HG02870 (cell line): ENCODE data around the gene MAMDC2.

ENCODE experiments used
- ATAC-seq: cut with Tn5 transposase; IDR thresholded peaks from one replicate; pipeline ENCODE4 v1.9.1; 2021; ENCODE audit warnings: mild to moderate bottlenecking, moderate library complexity; ENCODE audit not compliant: unreplicated experiment

The MAMDC2 gene

GRCh38 chr9:70130266-70130665 is 86.6 kb downstream of the MAMDC2 start:
- ATAC-seq: no peak

DNA sequence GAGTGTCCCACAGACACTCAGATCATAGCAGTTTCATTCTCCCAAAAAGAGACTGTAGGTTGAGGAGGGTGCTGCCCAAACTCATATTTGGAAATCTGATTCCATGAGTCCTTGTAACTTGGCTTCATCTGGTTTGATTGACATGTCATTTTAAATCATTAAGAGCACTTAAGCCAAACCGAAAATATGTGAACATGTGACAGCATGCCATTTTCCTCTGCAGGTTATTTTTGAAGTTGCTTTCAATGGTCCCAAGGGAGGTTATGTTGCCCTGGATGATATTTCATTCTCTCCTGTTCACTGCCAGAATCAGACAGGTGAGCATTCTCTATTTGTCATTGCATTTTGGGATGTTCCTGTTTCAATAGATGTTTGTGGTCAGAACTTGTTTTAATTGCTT is 87.6 kb downstream of the MAMDC2 start:
- ATAC-seq: no peak

DNA sequence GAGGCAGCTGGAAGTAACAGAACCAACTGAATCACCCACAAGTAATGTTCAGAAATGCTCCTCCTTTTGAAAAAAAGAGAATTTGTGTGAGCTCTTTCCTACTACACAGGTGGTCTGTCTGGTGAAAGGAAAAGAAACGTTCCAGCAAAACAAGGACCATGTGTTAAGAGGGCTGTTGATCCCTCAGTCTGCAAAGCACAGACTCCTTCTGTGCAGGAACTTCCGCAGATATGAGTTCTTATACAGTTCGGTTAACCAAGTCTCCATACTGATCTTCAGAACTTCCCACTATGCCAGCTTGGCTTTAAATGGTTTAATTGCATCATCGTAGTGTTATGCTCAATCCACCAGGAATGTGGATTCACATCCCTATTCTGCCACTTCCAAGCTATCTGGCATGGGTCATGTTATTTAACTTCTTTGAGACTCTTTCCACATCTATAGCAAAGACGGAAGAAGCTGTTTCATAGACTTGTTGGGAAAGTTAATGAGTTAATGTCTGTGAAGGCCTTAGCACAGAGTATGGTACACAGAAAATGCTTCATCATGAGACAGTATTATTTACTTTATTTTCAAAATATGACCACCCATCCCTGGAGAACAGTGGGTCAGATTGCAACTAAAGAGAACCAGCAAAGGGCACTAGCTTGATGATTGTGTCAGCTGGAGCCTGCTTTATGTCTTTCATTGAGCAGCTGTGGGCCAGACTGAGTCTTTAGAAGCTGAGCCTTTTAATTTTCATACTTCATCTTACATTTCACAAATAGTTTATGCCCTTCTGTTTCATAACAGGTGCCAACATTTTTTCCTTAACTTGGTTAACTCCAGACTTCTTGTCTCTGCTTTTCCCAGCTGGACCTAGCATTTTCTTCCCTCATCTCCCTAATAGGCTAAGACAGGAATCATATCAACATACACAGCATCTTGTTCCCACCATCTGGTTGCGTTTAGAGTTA is 89.9 kb downstream of the MAMDC2 start:
- no peak for ATAC-seq

- ATAC-seq: no peak
Observed at GRCh38 chr9:70134360-70134759, 90.7 kb downstream of the MAMDC2 start.

- ATAC-seq: no peak
Observed at GRCh38 chr9:70135176-70135575, 91.5 kb downstream of the MAMDC2 start.

- no peak for ATAC-seq
Observed at GRCh38 chr9:70136632-70137031, 93.0 kb downstream of the MAMDC2 start.

DNA sequence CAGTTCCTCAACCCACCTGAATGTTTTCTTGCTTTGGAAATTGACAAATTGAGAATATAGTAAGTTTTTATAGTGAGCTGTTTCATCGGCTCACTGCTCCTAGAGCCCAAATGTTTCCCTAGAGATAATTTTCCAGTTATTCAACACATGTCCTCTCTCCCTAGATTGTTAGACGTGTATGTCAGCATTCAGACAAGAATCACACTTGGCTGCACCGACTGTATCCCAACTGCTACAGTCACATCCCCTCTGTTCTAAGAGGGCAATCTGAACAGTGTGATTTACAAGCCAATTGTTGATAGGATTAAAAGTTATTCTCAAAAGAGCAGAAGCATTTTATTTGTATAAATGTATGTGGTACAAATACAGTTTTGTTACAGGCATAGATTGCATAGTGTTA is 93.9 kb downstream of the MAMDC2 start:
- ATAC-seq: no peak

DNA sequence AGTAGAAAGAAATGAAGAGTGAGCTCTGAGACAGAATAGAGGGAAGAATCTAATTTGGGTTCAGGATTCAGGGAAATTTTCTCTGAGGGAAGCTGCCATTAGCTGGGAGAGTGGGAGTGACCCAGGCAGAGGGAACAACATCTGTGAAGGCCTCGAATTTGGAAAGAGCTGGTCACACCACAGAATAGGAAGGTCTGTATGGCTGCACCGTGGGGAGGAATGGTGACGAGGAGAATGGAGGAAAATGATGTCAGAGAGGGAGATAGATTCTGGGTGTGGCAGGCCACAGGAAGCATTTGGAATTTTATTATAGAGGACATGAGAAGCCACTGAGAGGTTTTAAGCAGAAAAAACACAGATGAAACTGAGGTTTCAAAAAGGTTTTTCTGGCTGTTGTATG is 98.5 kb downstream of the MAMDC2 start:
- ATAC-seq: no peak

DNA sequence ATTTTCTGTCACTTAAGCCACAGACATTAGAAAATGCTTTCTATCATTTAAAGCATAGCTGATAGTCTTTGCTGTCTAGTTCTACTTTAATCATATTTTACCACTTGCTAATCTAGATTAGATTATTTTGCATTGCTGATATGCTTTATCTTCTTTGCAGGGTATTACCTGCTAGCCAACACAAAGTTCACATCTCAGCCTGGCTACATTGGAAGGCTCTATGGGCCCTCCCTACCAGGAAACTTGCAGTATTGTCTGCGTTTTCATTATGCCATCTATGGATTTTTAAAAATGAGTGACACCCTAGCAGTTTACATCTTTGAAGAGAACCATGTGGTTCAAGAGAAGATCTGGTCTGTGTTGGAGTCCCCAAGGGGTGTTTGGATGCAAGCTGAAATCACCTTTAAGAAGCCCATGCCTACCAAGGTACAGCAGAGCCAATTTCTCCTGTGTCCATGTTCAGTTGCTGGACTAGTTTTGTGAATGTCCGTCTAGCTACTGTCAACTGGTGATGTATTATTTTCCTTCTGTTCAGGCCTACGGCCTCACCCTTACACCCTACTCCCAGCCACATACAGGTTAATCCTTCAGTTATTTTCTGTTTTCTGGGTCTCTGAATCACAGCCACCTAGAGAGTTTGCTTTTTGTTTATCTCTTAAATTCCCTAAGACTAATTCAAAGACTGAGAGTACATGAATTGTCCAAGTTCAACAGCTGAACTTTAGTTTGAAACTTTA is 99.9 kb downstream of the MAMDC2 start:
- ATAC-seq: no peak

DNA sequence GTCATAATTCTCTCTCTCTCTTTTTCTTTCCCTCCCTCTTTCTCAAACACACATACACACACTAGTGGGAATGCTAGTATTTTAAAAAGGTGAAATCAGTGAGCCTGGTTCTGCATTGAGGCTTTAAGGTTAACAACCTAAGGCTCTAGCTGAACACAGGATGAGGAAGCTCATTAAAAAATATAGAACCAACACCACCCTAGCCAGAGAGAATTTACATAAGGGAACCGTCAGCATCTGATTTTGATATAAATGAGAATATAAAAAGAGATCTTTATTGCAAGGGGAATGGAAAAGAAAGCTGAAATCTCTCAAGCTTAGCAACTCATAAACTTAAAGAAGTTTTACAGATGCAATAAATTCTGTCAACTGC is 100.5 kb downstream of the MAMDC2 start:
- no peak for ATAC-seq

DNA sequence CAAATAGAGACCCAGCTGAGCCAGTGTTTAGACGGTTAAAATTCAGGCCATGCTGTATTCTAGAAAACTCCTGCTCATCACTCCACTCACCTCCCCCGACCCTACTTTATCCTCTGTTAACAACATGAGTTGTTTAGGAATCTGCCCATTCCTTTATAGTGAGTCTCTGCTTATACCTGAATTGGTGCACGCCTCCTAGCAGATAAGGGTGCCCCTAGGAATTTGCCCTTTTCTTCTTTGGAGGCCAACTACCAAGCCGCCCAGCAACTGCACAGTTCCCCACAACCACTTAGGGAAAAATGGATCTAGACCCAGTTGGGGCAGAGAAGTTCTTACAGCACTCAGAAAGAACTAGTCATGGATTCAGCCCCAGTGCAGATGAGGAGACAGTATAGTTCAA is 102.3 kb downstream of the MAMDC2 start:
- ATAC-seq: no peak

- no peak for ATAC-seq
Observed at GRCh38 chr9:70147196-70147595, 103.5 kb downstream of the MAMDC2 start.

DNA sequence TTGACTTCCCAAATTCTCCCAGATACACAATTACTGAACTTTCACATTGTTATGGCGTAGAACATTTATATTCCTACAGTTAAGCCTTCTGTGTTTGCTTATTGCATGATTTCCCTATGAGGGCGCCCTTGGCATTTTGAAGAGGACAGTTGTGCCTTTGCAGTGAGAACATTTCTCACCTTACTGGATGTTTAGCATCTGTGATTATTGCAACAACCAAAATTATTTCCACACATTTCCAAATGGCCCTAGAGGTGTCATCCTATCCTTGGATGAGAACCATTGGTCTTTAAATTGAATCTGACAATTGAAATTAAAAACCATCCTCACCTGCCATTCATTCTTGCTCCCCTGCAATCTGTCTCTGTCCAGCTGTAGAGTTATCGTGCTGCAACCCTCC is 104.0 kb downstream of the MAMDC2 start:
- ATAC-seq: no peak

DNA sequence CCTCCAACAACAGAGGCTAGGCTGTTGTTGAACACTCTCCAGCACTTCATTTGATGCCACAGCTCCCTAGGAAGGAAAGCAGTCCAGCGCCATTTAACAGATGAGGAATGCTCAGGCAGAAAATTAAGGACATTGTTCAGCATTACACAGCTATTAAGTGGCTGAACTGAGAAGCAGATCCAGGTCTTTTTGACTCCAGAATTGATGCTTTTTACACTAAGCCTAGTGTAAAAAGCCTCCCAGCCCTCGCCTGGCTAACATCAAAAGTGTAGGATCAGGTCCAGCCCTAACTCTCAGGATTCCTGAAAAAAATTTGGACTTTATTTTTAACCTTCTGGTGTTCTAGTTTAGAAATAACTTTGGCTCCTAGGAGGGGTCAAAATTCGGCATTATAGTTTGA is 108.7 kb downstream of the MAMDC2 start:
- ATAC-seq: no peak

DNA sequence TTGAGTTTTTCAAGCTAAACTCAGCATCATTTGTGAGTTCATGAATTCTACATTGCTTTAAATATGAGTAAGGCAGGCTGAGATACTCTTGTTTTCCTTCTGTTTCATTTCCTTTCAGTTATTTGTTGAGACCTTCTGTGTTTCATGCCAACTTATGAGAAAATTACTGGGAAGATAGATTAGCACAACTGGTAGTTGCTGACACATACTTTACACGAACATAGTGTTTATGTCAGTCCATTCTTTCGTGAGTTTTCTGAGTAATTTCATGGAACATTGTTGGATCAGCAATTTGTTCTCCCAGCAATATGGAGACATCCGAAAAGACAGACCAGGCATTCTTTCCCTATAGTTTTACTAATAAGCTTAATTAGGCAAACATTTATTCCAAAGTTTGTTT is 113.1 kb downstream of the MAMDC2 start:
- no peak for ATAC-seq

GRCh38 chr9:70159630-70160029 is 116.0 kb downstream of the MAMDC2 start:
- no peak for ATAC-seq

GRCh38 chr9:70160686-70161600 is 117.3 kb downstream of the MAMDC2 start:
- no peak for ATAC-seq

- ATAC-seq: no peak
Observed at GRCh38 chr9:70165006-70165602, 121.5 kb downstream of the MAMDC2 start.

DNA sequence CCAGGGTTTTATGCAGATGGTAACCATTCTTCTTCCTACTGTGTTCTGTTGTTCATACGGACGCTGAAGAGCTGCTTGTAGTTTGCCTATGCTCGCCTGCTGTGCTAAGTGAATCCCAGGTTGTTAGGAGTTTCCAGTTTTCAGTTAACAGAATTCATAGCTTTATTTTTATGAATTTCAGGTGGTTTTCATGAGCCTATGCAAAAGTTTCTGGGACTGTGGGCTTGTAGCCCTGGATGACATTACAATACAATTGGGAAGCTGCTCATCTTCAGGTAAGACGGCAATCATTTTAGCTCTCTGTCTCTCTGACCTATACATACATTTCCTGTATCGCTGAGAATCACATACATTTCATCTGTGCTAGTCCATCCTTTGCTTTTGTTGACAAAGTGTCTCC is 124.9 kb downstream of the MAMDC2 start:
- ATAC-seq: no peak

- no peak for ATAC-seq
Observed at GRCh38 chr9:70169222-70169621, 125.6 kb downstream of the MAMDC2 start.
